B cell (primary cell): ENCODE data around the gene TRMT2A. TPM values are rescaled to one million over a fixed set of nuclear protein-coding genes. Genes with fewer than 3 reads are reported as not detected.

Experiments used
- ATAC-seq: fragments of 200-7000 bp; cut with Tn5 transposase; one replicate; pipeline ENCODE4 v1.10.0; 2021; ENCODE audit warnings: low read depth, mild to moderate bottlenecking, moderate number of reproducible peaks, moderate library complexity
- CTCF ChIA-PET: fragments of 350-600 bp; sonication (Branson Sonifier 250); formaldehyde crosslinking; loops from one replicate; lab custom pipeline; 2021; ENCODE audit warnings: antibody characterized with exemption, inconsistent platforms; lab: Charles Lee
- POLR2A ChIA-PET: fragments of 350-600 bp; sonication (Branson Sonifier 250); formaldehyde crosslinking; loops from one replicate; lab custom pipeline; 2021; ENCODE audit warnings: antibody characterized with exemption; lab: Charles Lee
- DNase-seq: peaks from one replicate; pipeline ENCODE4 v3.0.0; 2013
- H2AFZ ChIP-seq: 2 replicates; pipeline ENCODE4 v1.6.1; 2012; ENCODE audit warnings: mild to moderate bottlenecking, low read depth, low read length; ENCODE audit not compliant: insufficient read depth, poor library complexity, severe bottlenecking
- H3K27ac ChIP-seq, 2 donors: 1 replicate in 1 of 2; 2 replicates in 1 of 2; pipeline ENCODE4 v1.5.1; 2012 to 2013; ENCODE audit warnings: low read length in 2 of 2, mild to moderate bottlenecking in 2 of 2, moderate library complexity in 1 of 2
- H3K27me3 ChIP-seq, 4 experiments: fragments of 200-600 bp in 1 of 4; sonication (generic) in 1 of 4; replicated peaks in 1 of 4; 1 replicate in 2 of 4; 2 replicates in 2 of 4; pipeline versions ENCODE4 v1.6.1 to v1.7.0; 2013 to 2016; ENCODE audit warnings: low read length in 3 of 4, mild to moderate bottlenecking in 2 of 4, mixed read lengths in 1 of 4, moderate library complexity in 1 of 4; ENCODE audit not compliant: insufficient read depth in 4 of 4, control insufficient read depth in 3 of 4; ENCODE audit errors: control extremely low read depth in 1 of 4
- H3K36me3 ChIP-seq, 2 experiments: replicated peaks in 1 of 2; 1 replicate in 1 of 2; 2 replicates in 1 of 2; pipeline versions ENCODE4 v1.6.1 to v1.7.1; 2013; ENCODE audit warnings: low read length in 1 of 2; ENCODE audit not compliant: insufficient read depth in 2 of 2, control insufficient read depth in 1 of 2; ENCODE audit errors: control extremely low read depth in 1 of 2, extremely low read depth in 1 of 2
- H3K4me1 ChIP-seq, 2 donors: fragments of 200-600 bp in 1 of 2; sonication (generic) in 1 of 2; 1 replicate in 1 of 2; 2 replicates in 1 of 2; pipeline versions ENCODE4 v1.5.1 to v1.6.1; 2013 to 2017; ENCODE audit warnings: low read length in 2 of 2; ENCODE audit not compliant: control insufficient read depth in 2 of 2, insufficient read depth in 2 of 2
- H3K4me2 ChIP-seq: replicated peaks from 2 replicates; pipeline ENCODE3; 2012; ENCODE audit warnings: mild to moderate bottlenecking, low read depth, low read length; ENCODE audit not compliant: poor library complexity, severe bottlenecking
- H3K4me3 ChIP-seq, 5 experiments: fragments of 200-600 bp in 1 of 5; sonication (generic) in 1 of 5; 1 replicate in 3 of 5; 2 replicates in 2 of 5; pipeline versions ENCODE4 v1.5.1 to v1.7.0; 2011 to 2016; ENCODE audit warnings: low read length in 4 of 5, mild to moderate bottlenecking in 4 of 5, low read depth in 2 of 5, control low read depth in 1 of 5, moderate library complexity in 1 of 5; ENCODE audit not compliant: insufficient read depth in 1 of 5; ENCODE audit errors: control extremely low read depth in 1 of 5, extremely low read depth in 1 of 5
- H3K79me2 ChIP-seq: fragments of 200-600 bp; sonication (generic); one replicate; pipeline ENCODE4 v1.6.0; 2016; ENCODE audit warnings: low read length; ENCODE audit not compliant: control insufficient read depth, insufficient read depth
- H3K9ac ChIP-seq: fragments of 200-600 bp; sonication (generic); 2 replicates; pipeline ENCODE4 v1.6.1; 2017; ENCODE audit warnings: mild to moderate bottlenecking, low read length, moderate library complexity
- H3K9me3 ChIP-seq, 3 donors: one replicate each; pipeline versions ENCODE4 v1.6.1 to v1.7.1; 2013; ENCODE audit warnings: low read length in 2 of 3; ENCODE audit not compliant: control insufficient read depth in 2 of 3, insufficient read depth in 1 of 3; ENCODE audit errors: control extremely low read depth in 1 of 3
- H4K20me1 ChIP-seq: 2 replicates; pipeline ENCODE4 v1.6.0; 2012; ENCODE audit warnings: mild to moderate bottlenecking, low read length; ENCODE audit not compliant: insufficient read depth, control insufficient read depth, poor library complexity, severe bottlenecking
- H3K27ac Mint-ChIP-seq: one replicate; pipeline ENCODE4 v1.8.0; 2021; ENCODE audit warnings: mixed read lengths
- H3K27me3 Mint-ChIP-seq: one replicate; pipeline ENCODE4 v1.8.0; 2021; ENCODE audit warnings: mixed read lengths
- H3K4me1 Mint-ChIP-seq: one replicate; pipeline ENCODE4 v1.8.0; 2021; ENCODE audit warnings: mixed read lengths
- H3K4me3 Mint-ChIP-seq: one replicate; pipeline ENCODE4 v1.8.0; 2021; ENCODE audit warnings: mixed read lengths
- H3K9me3 Mint-ChIP-seq: one replicate; pipeline ENCODE4 v1.8.0; 2022; ENCODE audit warnings: mixed read lengths; ENCODE audit not compliant: insufficient read depth
- EZH2 ChIP-seq: IDR thresholded peaks from 2 replicates; pipeline ENCODE4 v1.6.1; 2012; ENCODE audit warnings: borderline replicate concordance, low read depth, mild to moderate bottlenecking, moderate library complexity, low read length; ENCODE audit not compliant: insufficient read depth, poor library complexity, severe bottlenecking
- WGBS: methylation state at CpG from one replicate; pipeline ENCODE4 v1.1.5; 2013; ENCODE audit warnings: missing lambda C conversion rate; ENCODE audit not compliant: insufficient coverage; 5-methylcytosine and 5-hydroxymethylcytosine counted together
- intact Hi-C: fragments of 100-400 bp; cut with micrococcal nuclease; formaldehyde crosslinking; loops from one replicate; pipeline ENCODE4 v1.10.0; 2022
- polyA plus RNA-seq: library from polyadenylated mRNA; depleted of rRNA; stranded (reverse); fragments of >200 nt; gene quantifications from 2 replicates; pipeline ENCODE4 v1.2.3, GENCODE V29; 2012
- total RNA-seq, 2 donors: library from RNA; stranded (reverse); fragments of 120-200 nt in 1 of 2; gene quantifications; 1 replicate in 1 of 2; 2 replicates in 1 of 2; pipeline versions ENCODE4 v1.2.3 to v1.2.4, GENCODE V29; 2013 to 2022
- TF ChIP-seq, protein P1 (sequence below): fragments of 200-600 bp; IDR thresholded peaks from one replicate; pipeline ENCODE4 v1.8.0; 2022; ENCODE audit warnings: antibody characterized with exemption, mild to moderate bottlenecking

The TRMT2A gene
- total and polyA plus RNA-seq, 2 donors (not counting 1 experiment from before 2014, with no cell fraction given) = 95.7 to 144 TPM

DNA sequence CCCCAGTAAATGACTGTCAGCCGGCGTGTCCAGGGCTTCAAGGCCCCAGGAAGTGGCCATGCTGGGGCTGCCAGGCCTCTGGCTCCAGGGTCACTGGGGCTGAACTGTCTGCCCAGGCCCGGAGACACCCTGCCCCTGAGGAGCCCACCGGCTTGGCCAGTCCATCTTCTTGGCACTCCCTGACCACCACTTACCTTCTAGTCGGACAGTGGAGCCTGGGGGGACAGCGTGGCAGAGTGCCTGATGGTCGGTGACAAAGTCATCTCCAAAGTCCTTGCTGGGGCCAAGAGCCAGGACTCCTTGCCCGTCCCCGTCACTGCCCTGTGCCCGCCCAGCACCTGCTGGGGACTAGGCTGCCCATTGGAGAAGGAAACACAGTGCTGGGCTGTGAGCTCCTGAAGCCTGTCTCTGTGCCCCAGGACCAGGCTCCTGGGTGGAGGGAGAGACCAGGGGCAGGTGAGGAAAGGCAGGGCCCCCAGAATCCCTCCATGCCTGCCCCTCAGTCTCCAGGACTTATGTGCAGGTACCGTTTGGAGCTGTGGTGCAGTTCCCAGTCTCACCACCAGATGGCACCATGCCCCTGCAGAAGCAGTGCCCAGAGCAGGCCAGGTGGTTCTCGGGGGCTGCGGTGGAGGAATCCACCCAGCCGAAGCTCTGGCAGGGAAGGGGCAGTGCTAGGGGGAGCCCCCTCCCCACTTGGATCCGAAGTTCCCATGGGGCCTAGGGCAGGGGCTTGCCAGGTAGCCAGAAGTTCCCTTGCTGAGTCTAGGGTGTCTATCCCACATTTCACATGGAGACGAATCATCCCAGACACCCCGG is 39.8 kb upstream of the TRMT2A start:
- Histone ChIP-seq H4K20me1 (no peaks in the 10 kb centered on the region), H3K36me3 (no peaks in the 10 kb centered on the region), H3K9me3 (peaks cover 0 to 9% (median 0%) of the 10 kb centered on the region in 3 donors), H3K27ac (no peak overlapping the region), H3K4me3 (no peak overlapping the region), H3K79me2 (no peaks in the 10 kb centered on the region), H3K9ac (no peak overlapping the region), H3K4me1 (peaks cover 0 to 3% of the 10 kb centered on the region in 2 donors), H3K4me2 (no peak overlapping the region), H3K27me3 (peaks cover 0 to 40% (median 10%) of the 10 kb centered on the region in 4 experiments), H2AFZ (no peak overlapping the region)
- ATAC-seq (peak; percentile 91), DNase-seq (peak; percentile 88)
- 53% methylated on average over 15 of the region's 17 CpGs for WGBS
- ChIA-PET POLR2A (no interaction called here), CTCF (interaction anchor here (0.7 to 2.9 kb wide), 19 partner anchors 10 to 546 kb away, joined by 3 to 31 read pairs (median 5); partner anchors contain the start of gene DGCR6L)
- peak overlapping the region; percentile 10 for H3K27ac Mint-ChIP-seq
- peaks cover 2% of the 10 kb centered on the region for H3K4me1 Mint-ChIP-seq
- no peaks in the 10 kb centered on the region for H3K9me3 Mint-ChIP-seq
- no peak overlapping the region for H3K4me3 Mint-ChIP-seq
- peaks cover 10% of the 10 kb centered on the region for H3K27me3 Mint-ChIP-seq
- TF ChIP-seq, protein P1, sequence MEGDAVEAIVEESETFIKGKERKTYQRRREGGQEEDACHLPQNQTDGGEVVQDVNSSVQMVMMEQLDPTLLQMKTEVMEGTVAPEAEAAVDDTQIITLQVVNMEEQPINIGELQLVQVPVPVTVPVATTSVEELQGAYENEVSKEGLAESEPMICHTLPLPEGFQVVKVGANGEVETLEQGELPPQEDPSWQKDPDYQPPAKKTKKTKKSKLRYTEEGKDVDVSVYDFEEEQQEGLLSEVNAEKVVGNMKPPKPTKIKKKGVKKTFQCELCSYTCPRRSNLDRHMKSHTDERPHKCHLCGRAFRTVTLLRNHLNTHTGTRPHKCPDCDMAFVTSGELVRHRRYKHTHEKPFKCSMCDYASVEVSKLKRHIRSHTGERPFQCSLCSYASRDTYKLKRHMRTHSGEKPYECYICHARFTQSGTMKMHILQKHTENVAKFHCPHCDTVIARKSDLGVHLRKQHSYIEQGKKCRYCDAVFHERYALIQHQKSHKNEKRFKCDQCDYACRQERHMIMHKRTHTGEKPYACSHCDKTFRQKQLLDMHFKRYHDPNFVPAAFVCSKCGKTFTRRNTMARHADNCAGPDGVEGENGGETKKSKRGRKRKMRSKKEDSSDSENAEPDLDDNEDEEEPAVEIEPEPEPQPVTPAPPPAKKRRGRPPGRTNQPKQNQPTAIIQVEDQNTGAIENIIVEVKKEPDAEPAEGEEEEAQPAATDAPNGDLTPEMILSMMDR = peak; percentile 95
- TF ChIP-seq EZH2 = no peak
- intact Hi-C loops = loop anchor here (1.0 kb wide), 1 partner anchor 111 kb away; the partner anchor contains the start of gene RTN4R

- intact Hi-C loops = no loop called here
- no peak overlapping the region for H3K4me3 Mint-ChIP-seq
- ATAC-seq (no peak), DNase-seq (no peak)
- POLR2A ChIA-PET = no interaction called here
- Histone ChIP-seq H3K4me3 (no peak overlapping the region), H3K9me3 (peaks cover 0 to 7% (median 0%) of the 10 kb centered on the region in 3 donors), H2AFZ (no peak overlapping the region), H3K9ac (no peak overlapping the region), H3K27me3 (peaks cover 0 to 40% (median 10%) of the 10 kb centered on the region in 4 experiments), H3K4me2 (no peak overlapping the region), H3K36me3 (no peaks in the 10 kb centered on the region), H3K79me2 (no peaks in the 10 kb centered on the region), H4K20me1 (no peaks in the 10 kb centered on the region), H3K27ac (no peak overlapping the region), H3K4me1 (peaks cover 0 to 3% of the 10 kb centered on the region in 2 donors)
- TF ChIP-seq, protein P1 = no peak
- no peak for TF ChIP-seq EZH2
- 59% methylated on average over 7 of the region's 7 CpGs for WGBS
- peaks cover 10% of the 10 kb centered on the region for H3K27me3 Mint-ChIP-seq
- H3K27ac Mint-ChIP-seq = no peak overlapping the region
- peaks cover 2% of the 10 kb centered on the region for H3K4me1 Mint-ChIP-seq
- CTCF ChIA-PET = interaction anchor here (0.9 to 2.9 kb wide), 5 partner anchors 83 to 300 kb away, joined by 3 to 19 read pairs (median 8); partner anchors contain the start of gene DGCR6L
- H3K9me3 Mint-ChIP-seq = no peaks in the 10 kb centered on the region
Observed at GRCh38 chr22:20156042-20156389, 39.0 kb upstream of the TRMT2A start.
